ENCODE results near the gene BOK.

GRCh38 chr2:241514553-241514952 lies 44.0 kb upstream of the BOK start:
- TF ChIP-seq REST (IDR thresholded peaks at IDR 0.05; ENCODE audit: low read depth, low read length) = no peak
- no peak for TF ChIP-seq TAF1 (IDR thresholded peaks at IDR 0.05; ENCODE audit: borderline replicate concordance, low read depth, low read length)
- TF ChIP-seq NBN (IDR thresholded peaks at IDR 0.05) = no peak
- no peak for TF ChIP-seq IKZF1 (conservative IDR thresholded peaks at IDR 0.05)
- no peak for TF ChIP-seq ZSCAN29 (IDR thresholded peaks at IDR 0.05)
- TF ChIP-seq CTCF (IDR thresholded peaks at IDR 0.05 in 2 of 3, conservative IDR thresholded peaks at IDR 0.05 in 1 of 3; ENCODE audit: control insufficient read depth in 2 of 3, extremely low read depth in 1 of 3, insufficient read depth in 1 of 3, low read depth in 3 of 3, low read length in 3 of 3) = no peak
- TF ChIP-seq SIN3A (IDR thresholded peaks at IDR 0.05; ENCODE audit: low read depth, low read length) = no peak
- TF ChIP-seq EP300 (IDR thresholded peaks at IDR 0.05; ENCODE audit: borderline replicate concordance in 1 of 2, control insufficient read depth in 1 of 2, low read depth in 2 of 2, low read length in 2 of 2) = no peak
- TF ChIP-seq SPI1 (IDR thresholded peaks at IDR 0.05; ENCODE audit: borderline replicate concordance, insufficient read depth, low read depth, low read length) = no peak
- no peak for TF ChIP-seq SREBF2 (IDR thresholded peaks at IDR 0.05; ENCODE audit: low read length)
- TF ChIP-seq MTA2 (IDR thresholded peaks at IDR 0.05; ENCODE audit: low read depth) = no peak
- no peak for TF ChIP-seq RB1 (IDR thresholded peaks at IDR 0.05; ENCODE audit: borderline replicate concordance)
- no peak for TF ChIP-seq GATAD2B (conservative IDR thresholded peaks at IDR 0.05; ENCODE audit: low read depth)
- no peak for TF ChIP-seq EZH2 (IDR thresholded peaks at IDR 0.05; ENCODE audit: borderline replicate concordance, control insufficient read depth, low read depth, low read length)

All from GM12878 (cell line).